Heart right ventricle (tissue), 16 donors: ENCODE measurements around the gene OS9. TPM values are rescaled to one million over a fixed set of nuclear protein-coding genes. Genes with fewer than 3 reads are reported as not detected.

ENCODE experiments used
- ATAC-seq, 8 donors: fragments of 200-7000 bp; cut with Tn5 transposase; one replicate each; pipeline ENCODE4 v1.9.1; 2020; ENCODE audit warnings: mild to moderate bottlenecking in 8 of 8, moderate library complexity in 8 of 8, moderate number of reproducible peaks in 1 of 8
- DNase-seq, 2 donors: peaks; one replicate each; pipeline ENCODE4 v3.0.0-alpha.2; 2020
- H3K27ac ChIP-seq, 10 donors: fragments of 200-600 bp; sonication (generic) in 2 of 10; one replicate each; pipeline versions ENCODE4 v1.5.0 to v1.8.0; 2020 to 2022; ENCODE audit warnings: mild to moderate bottlenecking in 3 of 10
- H3K27me3 ChIP-seq, 7 donors: fragments of 200-600 bp; one replicate each; pipeline ENCODE4 v1.8.0; 2021 to 2022; ENCODE audit warnings: mild to moderate bottlenecking in 2 of 7
- H3K36me3 ChIP-seq, 9 donors: fragments of 200-600 bp; sonication (generic) in 1 of 9; one replicate each; pipeline versions ENCODE4 v1.5.0 to v1.8.0; 2020 to 2022; ENCODE audit warnings: mild to moderate bottlenecking in 2 of 9
- H3K4me1 ChIP-seq, 9 donors: fragments of 200-600 bp; sonication (generic) in 1 of 9; one replicate each; pipeline versions ENCODE4 v1.5.0 to v1.8.0; 2020 to 2022; ENCODE audit warnings: mild to moderate bottlenecking in 4 of 9
- H3K4me3 ChIP-seq, 10 donors: fragments of 200-600 bp; sonication (generic) in 2 of 10; one replicate each; pipeline versions ENCODE4 v1.5.0 to v1.8.0; 2020 to 2022; ENCODE audit warnings: mild to moderate bottlenecking in 7 of 10, moderate library complexity in 2 of 10
- H3K9me3 ChIP-seq, 11 donors: fragments of 200-600 bp in 10 of 11; sonication (generic) in 2 of 11; one replicate each; pipeline versions ENCODE4 v1.5.0 to v1.8.0; 2013 to 2022; ENCODE audit warnings: mild to moderate bottlenecking in 2 of 11, control low read depth in 1 of 11, moderate library complexity in 1 of 11
- CTCF ChIP-seq, 9 donors: fragments of 200-600 bp; sonication (generic) in 2 of 9; IDR thresholded peaks; one replicate each; pipeline versions ENCODE4 v1.5.0 to v1.8.0; 2021 to 2022; ENCODE audit warnings: antibody characterized with exemption in 9 of 9, mild to moderate bottlenecking in 5 of 9, moderate library complexity in 1 of 9
- WGBS, 2 donors: extraction: QIAGEN DNeasy Blood & Tissue Kit; methylation state at CpG; one replicate each; pipeline ENCODE4 v1.1.7; 2013; ENCODE audit warnings: inconsistent platforms in 1 of 2; 5-methylcytosine and 5-hydroxymethylcytosine counted together
- intact Hi-C, 10 donors: fragments of 100-400 bp; cut with DNase I; formaldehyde crosslinking; loops; one replicate each; pipeline versions ENCODE4 v1.11.1 to v1.14.2; 2022
- polyA plus RNA-seq, 2 donors: library from polyadenylated mRNA; stranded (reverse); fragments of 200-250 nt; gene quantifications; one replicate each; pipeline ENCODE4 v1.2.3, GENCODE V29; 2013
- total RNA-seq, 10 donors: library from RNA; stranded (reverse); fragmentation: NEBNext Ultra II Directional in 3 of 10; extraction: Animal tissue kit (Norgen Biotek cat#: 25700) in 3 of 10; gene quantifications; one replicate each; pipeline versions ENCODE4 v1.2.1 to v1.2.4, GENCODE V29; 2021 to 2023
- donor health status: Arrhythmogenic right ventricular cardiomyopathy.
- donor health status: ischemic (EF 13 %, LVEDD 7.1; RV severe dilation, severe dysfunction).
- donor health status: healthy with polysubstance abuse.
- donor health status: DM: no; HTN: yes; CAD: no.
- donor health status: DM: no; HTN: no; CAD: no.
- donor health status: ischemic (EF 25% LVEDD 6.9; RV normal size, moderate dysfunction).
- donor health status: ischemic (EF 25% LVEDD 5.7; RV mildly dilated, moderate dysfunction).
- donor health status: healthy.
- donor health status: DM: yes; HTN: yes; CAD: no.
- donor health status: Ischemic cardiomyopathy.
- donor health status: ischemic (EF 35%, LVEDD 5.7; RV mildly dilated, moderate dysfunction).
- donor health status: nonischemic (EF 11% LVEDD 7.7; RV severe dilation, severe dysfunction).
- donor health status: DM: yes; HTN: yes; CAD: no.
- donor health status: PGD.
- donor health status: ischemic (EF 29% LVEDD 5.4; RV normal size, mild dysfunction).
- donor health status: nonischemic (EF 23%, LVEDD 6.1; RV moderate dilation, normal function).

OS9 gene
- total and polyA plus RNA-seq, 12 donors = 84.9 to 181 (median 113) TPM

DNA sequence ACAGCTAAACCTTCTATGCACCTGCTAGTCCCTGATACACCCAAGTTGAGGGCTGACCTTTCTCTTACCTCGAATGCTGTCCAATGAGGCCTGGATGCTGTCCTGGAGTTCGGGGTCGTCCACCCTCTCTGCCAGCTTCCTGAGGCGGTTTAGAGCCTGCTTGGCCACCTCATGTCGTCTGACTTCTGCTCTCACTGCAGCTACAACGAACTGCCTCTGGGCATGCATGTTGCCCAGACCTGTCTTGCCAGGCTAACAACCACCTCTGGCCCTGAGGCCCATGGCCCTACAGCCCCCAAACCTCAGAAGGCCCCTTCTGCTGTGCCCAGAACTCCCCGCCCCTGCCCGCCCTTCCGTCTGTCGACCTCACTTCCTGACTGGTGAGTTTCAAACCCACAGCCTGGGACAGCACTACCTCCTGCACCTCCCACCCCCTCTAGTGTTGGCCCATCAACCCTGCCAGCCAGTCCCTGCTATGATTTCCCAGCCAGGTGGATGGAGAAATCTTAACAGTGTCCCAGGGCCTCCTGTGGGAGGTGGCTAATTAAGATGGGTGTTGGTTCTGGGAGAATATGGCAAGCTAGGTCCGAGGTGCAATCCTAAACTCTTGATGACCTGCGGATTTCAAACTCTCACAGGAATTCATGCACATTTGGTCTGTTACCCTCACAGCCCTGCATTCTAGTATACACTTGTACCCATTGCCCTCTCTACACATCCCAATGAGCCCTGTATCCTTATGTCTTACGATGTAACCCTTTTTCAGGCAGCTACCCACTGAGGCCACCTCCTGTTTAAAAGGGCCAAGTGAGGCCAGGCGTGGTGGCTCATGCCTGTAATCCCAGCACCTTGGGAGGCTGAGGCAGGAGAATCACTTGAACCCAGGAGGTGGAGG is 48.2 kb downstream of the OS9 start:
- intact Hi-C loops = no loop called here
- DNase-seq = no peak
- 45 to 53% methylated on average over 14 of the region's 14 CpGs for WGBS, 2 donors
- H3K4me3 ChIP-seq = peak overlapping the region in 6 of 10 donors; percentile 7 to 58 (median 20)
- ATAC-seq = no peak
- H3K27ac ChIP-seq = peak overlapping the region in 9 of 10 donors; percentile 7 to 86 (median 60)
- peaks cover 11 to 67% (median 33%) of the 10 kb centered on the region in 9 donors for H3K4me1 ChIP-seq
- peaks cover 9 to 41% (median 31%) of the 10 kb centered on the region in 7 donors for H3K27me3 ChIP-seq
- H3K36me3 ChIP-seq = peaks cover 0 to 17% (median 6%) of the 10 kb centered on the region in 9 donors
- no peaks in the 10 kb centered on the region for H3K9me3 ChIP-seq
- peak in 1 of 9 donors; percentile 24 for TF ChIP-seq CTCF (IDR thresholded peaks at IDR 0.05)

DNA sequence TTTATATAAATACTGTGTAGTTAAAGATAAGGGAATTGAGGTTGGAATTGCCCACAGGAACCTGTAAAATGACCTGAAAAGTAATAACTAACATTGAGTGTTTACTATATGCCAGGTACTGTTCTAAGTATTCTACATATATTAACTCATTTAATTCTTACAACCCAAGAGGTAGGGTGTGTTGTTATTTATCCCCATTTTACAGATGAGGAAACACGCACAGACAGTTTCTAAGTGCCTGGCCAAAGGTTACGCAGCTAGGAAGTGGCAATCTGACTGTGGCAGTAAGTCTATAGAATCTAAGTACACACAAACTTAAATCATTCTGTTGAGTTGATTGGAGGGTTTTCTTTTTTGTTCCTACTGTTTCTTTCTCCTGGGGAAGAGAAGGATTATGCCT is 49.8 kb downstream of the OS9 start:
- DNase-seq (no peak), ATAC-seq (no peak)
- H3K9me3 ChIP-seq = no peaks in the 10 kb centered on the region
- intact Hi-C loops = no loop called here
- no peak for TF ChIP-seq CTCF (IDR thresholded peaks at IDR 0.05)
- H3K4me1 ChIP-seq = peaks cover 0 to 53% (median 18%) of the 10 kb centered on the region in 9 donors
- 89 to 93% methylated on average over 2 of the region's 2 CpGs for WGBS, 2 donors
- H3K27me3 ChIP-seq = peaks cover 0 to 25% (median 15%) of the 10 kb centered on the region in 7 donors
- peak overlapping the region in 5 of 10 donors; percentile 91 to 99 (median 96) for H3K27ac ChIP-seq
- H3K4me3 ChIP-seq = peak overlapping the region in 3 of 10 donors; percentile 58 to 90 (median 88)
- H3K36me3 ChIP-seq = peaks cover 0 to 28% (median 19%) of the 10 kb centered on the region in 9 donors

GRCh38 chr12:57744194-57744776 is 50.4 kb downstream of the OS9 start:
- ATAC-seq (peak; percentile 26 to 74 (median 67)), DNase-seq (peak; percentile 64 to 76)
- peaks cover 0 to 19% (median 9%) of the 10 kb centered on the region in 7 donors for H3K27me3 ChIP-seq
- peak overlapping the region; percentile 58 to 98 (median 88) for H3K4me3 ChIP-seq
- intact Hi-C loops = no loop called here
- H3K27ac ChIP-seq = peak overlapping the region; percentile 91 to 99 (median 96)
- H3K4me1 ChIP-seq = peaks cover 0 to 48% (median 15%) of the 10 kb centered on the region in 9 donors
- H3K36me3 ChIP-seq = peaks cover 0 to 33% (median 24%) of the 10 kb centered on the region in 9 donors
- no peaks in the 10 kb centered on the region for H3K9me3 ChIP-seq
- WGBS, 2 donors = 10 to 13% methylated on average over 21 of the region's 21 CpGs
- TF ChIP-seq CTCF (IDR thresholded peaks at IDR 0.05) = no peak

DNA sequence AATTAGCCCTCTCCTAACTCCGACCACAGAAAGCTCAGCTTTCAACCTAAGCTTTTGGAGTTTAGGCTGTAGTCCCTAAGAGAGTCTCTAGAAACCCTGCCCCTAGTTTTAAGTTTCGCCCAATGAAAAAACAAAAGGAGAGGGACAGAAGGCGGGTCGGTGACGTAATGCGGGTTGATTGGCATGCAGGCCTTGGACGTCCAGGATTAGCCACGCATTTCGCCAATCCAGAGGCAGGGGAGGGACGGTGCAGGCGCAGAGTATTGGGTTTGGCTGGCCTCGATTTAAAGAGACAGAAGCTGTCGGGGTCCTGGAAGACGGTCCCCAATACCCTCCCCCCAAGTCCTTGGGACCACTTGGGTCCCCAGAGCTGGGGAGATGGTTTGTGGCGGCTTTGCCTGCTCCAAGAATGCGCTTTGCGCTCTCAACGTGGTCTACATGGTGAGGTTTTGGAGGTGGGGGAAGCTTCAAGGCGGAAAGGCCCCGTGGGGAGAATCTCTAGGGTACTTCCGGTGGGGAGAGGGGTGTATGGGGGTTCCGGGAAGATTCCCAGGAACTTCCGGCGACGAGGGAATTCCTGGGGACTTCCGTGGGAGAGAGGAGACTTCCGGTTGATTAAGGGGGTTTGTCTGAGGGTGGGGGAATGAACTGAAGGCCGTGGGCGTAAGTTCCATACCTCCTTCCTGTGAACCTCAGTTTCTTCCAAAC is 51.0 kb downstream of the OS9 start, which contains the start of gene TSPAN31:
TSPAN31 (plus strand) TSS at position 263 of the 708 bp plus-strand sequence; CDS start at position 379, 116 bp downstream.
- H3K27me3 ChIP-seq = peaks cover 0 to 13% (median 3%) of the 10 kb centered on the region in 7 donors
- H3K4me1 ChIP-seq = peaks cover 0 to 42% (median 13%) of the 10 kb centered on the region in 9 donors
- H3K36me3 ChIP-seq = peaks cover 0 to 40% (median 28%) of the 10 kb centered on the region in 9 donors
- peak within 1 kb of the TSS; percentile 58 to 98 (median 88) for H3K4me3 ChIP-seq
- peak within 1 kb of the TSS; percentile 91 to 99 (median 96) for H3K27ac ChIP-seq
- TF ChIP-seq CTCF (IDR thresholded peaks at IDR 0.05) = no peak
- peak; percentile 95 to 99 for DNase-seq
- ATAC-seq = peak; percentile 93 to 98 (median 96)
- H3K9me3 ChIP-seq = no peaks in the 10 kb centered on the region
- intact Hi-C loops = no loop called here
- 1% methylated on average over 29 of the region's 29 CpGs for WGBS, 2 donors
